GM18526 (cell line): ENCODE data around the gene DBP.

Experiments used
- POLR2A ChIP-seq: IDR thresholded peaks from 3 replicates; pipeline ENCODE4 v1.6.1; 2011; ENCODE audit not compliant: insufficient read length; ENCODE audit errors: extremely low read depth

The DBP gene

DNA sequence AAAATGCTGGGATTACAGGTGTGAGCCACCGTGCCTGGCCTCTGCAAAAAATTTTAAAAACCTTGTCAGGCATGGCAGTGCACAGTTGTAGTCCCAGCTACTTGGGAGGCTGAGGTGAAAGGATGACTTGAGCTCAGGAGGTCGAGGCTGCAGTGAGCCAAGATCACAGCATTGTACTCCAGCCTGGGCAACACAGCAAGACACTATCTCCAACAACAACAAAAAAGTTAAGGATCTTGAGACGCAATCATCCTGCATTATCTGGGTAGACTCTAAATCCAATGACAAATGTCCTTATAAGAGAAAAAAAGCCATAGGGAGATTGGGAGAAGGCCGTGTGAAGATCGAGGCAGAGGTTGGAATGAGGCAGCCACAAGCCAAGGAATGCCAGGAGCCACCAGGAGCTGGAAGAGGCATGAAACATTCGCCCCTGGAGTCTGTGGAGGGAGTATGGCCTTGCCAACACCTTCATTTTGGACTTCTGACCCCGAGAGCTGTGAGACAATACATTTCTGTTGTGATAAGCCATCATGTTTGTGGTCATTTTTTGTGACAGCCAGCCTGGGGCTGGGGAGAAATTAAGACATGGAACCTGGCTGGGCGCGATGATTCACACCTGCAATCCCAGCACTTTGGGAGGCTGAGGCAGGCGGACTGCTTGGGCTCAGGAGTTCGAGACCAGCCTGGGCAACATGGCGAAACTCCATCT, 13.9 kb upstream of the DBP start:
- TF ChIP-seq POLR2A: no peak

DNA sequence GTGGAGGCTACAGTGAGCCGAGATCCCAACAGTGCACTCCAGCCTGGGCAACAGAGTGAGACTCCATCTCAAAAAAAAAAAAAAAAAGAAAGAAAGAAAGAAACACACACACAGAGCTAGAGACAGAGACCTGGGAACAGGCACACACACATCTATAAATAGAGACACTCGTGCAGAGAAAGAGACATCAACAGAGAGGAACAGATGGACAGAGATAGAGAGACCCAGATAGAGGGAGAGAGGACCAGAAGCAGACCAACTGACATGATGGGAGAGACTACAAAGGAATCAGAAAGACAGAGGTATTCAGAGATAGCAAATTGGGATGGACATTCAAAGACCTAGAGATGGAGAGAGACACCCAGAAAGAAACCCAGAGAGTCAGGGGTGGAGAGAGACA, 11.0 kb upstream of the DBP start:
- no peak for TF ChIP-seq POLR2A

DNA sequence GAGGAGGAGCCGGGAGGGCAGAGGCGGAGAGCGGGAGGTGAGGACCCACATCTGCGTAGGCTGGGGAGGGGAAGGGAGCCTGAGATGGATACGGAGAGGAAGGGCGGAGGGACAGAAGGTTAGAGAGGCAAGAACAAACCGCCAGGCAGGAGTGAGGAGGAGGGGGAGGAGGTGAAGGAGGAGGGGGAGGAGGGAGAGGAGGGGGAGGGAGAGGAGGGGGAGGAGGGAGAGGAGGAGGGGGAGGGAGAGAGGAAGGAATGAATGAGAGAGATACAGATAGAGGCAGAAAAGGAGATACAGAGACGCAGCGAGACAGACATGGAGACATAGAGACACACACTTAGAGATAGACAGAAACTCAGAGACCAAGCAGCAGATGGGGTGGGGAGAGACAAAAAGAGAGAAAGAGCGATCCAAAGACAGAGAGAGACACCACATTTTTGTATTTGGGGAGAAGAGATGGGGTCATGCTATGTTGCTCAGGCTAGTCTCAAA, 9.6 kb upstream of the DBP start:
- no peak for TF ChIP-seq POLR2A

DNA sequence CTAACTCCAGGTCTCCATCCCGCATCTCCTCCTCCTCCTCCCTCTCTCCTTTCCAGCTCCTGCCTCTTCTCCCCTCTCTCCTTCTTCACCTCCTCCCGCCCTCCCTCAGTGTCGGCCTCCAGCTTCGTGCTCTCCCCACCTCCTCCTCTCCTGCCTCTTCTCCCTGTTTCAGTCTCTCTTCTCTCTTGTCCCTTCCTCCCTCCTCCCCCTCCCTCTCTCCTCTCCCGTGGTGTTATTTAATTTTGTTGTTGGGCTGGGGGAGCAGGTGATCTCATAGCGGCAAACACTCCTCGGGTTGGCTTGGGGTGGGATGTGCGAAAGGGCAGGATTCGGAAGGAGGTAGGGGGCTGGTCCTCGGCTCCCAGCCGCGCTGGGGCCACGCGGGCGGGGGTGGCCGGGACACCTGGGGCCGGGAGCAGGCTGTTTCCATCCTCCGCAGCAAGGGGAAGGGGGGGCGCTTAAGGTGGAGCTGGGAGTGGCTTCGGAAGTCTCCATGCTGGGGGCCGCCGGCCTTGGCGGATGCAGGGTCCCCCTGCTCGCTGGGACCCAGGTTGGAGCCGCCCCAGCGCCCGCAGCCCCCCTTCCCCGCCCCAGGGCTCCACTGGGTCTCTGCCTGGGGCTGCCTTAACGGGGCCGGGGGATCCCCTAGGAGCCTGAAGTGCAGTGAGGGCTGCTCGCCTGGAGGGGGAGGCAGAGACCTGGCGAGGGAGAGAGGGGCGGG, 9.0 kb upstream of the DBP start, which contains the start of gene CA11:
CA11 (minus strand) TSS at position 187 of the 721 bp plus-strand sequence. CDS start 555 bp downstream, outside the sequence.
- no peak for TF ChIP-seq POLR2A

GRCh38 chr19:48645620-48646000, 8.4 kb upstream of the DBP start:
- no peak for TF ChIP-seq POLR2A

- TF ChIP-seq POLR2A: no peak
These were observed 7.8 kb upstream of the DBP start for GRCh38 chr19:48644839-48645619.

DNA sequence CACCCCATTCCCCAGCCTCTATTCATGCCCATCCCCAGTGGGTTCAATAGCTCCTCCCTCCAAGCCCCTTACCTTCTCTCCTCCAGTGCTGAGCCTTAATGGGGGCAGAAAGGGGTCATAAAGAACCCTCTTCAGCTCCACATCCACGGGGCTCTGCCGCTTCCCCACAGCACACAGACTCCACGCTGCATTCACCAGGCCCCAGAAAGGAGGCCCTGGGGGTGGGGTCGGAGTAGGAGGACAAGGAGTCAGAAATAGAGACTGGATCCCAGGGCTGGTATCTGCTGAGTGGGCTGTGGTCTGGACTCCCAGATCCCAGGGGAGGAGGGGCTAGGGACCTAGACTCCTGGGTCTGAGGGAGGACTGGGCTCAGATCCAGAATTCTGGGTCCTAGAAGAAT, 7.2 kb upstream of the DBP start:
- TF ChIP-seq POLR2A: no peak

DNA sequence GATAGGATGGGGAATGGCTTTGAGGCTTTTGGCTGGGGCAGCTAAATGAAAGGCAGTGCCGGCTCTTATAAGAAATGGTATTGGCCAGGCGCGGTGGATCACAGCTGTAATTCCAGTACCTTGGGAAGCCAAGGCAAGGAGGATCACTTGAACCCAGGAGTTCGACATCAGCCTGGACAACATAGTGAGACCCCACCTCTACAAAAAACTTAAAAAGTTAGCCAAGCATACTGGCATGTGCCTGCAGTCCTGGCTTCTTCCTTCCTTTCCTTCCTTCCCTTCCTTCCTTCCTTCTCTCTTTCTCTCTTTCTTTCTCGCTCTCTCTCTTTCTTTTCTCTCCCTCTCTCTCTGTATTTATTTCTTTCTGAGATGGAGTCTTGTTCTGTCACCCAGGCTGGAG, 5.7 kb upstream of the DBP start:
- no peak for TF ChIP-seq POLR2A

DNA sequence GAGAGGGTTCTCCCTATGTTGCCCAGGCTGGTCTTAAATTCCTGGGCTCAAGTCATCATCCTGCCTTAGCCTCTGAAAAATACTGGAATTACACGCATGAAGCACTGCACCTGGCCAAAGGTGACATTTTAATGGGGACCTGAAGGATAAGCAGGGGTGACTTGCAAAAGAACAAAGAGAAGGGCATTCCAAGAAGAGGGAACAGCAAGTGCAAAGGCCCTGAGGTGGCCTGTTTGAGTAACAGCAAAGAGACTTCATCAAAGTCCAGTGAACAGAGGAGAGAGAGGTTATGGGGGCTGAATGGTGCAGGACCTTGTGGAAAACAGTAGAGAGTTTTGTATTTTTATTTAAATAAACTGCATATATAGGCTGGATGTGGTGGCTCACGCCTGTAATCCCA, 4.7 kb upstream of the DBP start:
- no peak for TF ChIP-seq POLR2A

DNA sequence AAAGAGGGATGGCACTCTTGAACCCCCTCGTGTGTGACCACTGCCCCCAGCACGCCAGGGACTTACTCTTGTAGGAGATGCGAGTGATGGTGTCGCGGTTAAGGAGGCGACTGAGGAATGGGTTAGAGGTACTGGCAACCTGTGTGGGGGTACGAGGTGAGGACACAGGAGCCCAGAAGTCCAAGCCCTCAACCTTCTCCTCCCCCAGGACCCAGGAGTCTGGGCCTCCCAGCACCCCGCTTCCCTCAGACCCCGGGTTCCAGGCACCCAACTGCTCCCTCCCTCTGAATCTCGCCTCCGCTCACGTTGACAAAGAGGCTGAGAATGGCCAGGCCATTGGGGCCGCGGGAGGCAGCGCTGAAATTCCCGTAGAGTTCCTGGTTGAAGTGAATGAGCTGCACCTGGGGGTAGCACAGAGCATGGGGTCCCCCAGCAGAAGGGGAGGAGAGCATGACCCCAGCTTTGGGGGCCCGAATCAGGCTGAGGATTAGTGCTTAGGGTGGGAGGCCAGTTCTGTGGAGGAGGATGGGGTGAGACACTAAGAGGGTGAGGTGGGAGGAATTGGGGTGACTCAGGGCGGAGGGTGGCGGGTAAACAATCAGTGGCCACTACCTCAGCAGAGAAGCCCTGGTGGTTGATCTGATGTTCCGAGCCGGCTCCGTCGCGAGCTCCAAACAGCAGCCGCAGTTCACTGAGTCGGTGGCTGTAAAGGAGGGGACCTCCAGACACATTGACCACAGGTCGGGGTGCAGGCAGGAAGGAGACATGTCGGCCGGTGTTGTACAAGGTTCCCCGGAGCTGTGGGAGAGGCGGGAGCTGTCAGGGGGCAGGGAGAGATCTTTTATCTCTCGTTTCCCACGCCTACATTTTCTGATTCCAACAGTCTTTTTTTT, 2.5 kb upstream of the DBP start:
- TF ChIP-seq POLR2A: no peak

DNA sequence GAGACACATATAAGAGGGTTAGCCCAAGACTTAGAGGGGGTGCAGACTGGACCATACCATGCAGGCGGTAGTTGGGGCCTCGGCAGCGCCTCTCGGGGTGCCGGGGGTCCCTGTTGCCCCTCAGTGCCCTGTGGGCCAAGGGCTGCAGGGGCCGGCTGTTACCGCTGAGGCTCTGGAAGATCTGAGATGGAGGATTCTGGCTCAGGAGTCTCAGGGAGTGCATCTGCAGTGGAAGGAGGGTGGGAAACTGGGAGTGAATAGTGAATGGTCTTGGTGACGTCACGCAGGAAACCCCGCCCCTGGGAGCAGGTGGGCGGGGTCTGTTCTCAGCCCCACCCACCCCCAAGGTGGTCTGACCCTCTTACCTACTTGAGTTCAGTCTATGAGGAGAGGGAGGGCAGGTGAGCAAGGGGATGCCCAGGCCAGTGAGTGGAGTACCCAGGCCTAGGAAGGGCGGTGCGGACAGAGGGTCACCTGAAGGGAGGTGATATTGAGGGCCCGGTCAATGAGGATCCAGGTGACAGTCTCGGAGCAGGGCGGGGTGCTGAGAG, 1.7 kb upstream of the DBP start:
- no peak for TF ChIP-seq POLR2A

DNA sequence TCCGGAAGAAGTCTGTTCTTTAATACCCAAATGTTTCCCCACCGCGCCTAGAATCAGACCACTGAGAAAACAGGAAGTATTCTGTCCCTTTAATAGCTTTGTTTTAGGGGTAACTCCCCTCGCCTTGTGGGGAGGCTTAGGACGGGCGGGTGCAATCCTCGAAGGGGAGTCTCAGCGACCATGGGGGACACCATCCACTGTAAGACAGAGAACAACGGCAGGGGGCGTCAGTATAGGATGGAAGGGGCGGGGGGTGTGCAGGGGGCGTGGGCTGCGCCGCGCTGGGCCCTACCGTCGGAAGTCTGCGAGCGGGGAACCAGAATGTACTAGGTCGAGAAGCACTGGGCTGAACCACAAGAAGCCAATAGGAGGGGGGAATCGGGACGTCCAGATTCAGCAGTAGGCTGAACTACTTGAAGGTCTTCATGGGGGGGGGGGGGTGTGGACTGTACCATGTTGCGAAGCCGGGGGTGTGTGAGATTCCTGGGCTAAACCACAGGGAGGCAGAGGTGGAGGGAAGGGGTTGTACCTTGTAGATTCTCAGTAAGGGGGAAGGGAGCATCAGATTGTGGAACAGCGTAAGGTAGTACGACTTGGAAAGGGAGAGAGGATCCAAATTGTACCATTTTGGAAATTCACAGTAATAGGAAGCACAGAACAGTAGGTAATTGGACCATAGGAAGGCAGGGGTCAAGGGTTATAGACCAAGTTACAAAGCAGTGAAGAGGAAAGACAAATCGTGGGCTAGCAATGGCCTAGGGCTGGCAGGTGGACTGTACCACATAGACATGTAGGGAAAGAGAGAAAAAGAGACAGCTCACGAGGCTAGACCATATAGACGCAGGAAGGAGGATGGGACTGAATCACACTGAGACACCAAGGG, 1.0 kb upstream of the DBP start:
- TF ChIP-seq POLR2A: no peak

GRCh38 chr19:48637449-48637947, 319 bp upstream of the DBP start:
- peak; percentile 34 for TF ChIP-seq POLR2A
